Activated CD4-positive, alpha-beta T cell treated with anti-CD3 and anti-CD28 coated beads, Interleukin-2, Interleukin-4, amounts not matched to agents 100 ng/mL and 50 ng/mL, durations not matched to agents 16 hours and 8 hours (primary cell): Measurements from ENCODE around the gene LRFN3.
A peak's percentile ranks its signal among the peaks of the same experiment; 100 is the strongest.
"Not testable (repeated sequence)": the region's sequence is repeated elsewhere in the genome, so short reads cannot be mapped to it uniquely, and the experiment has no call there.

ENCODE experiments used
- DNase-seq: peaks from one replicate; pipeline ENCODE4 v3.0.0-alpha.2; 2020; ENCODE audit warnings: low spot score

The LRFN3 gene

DNA sequence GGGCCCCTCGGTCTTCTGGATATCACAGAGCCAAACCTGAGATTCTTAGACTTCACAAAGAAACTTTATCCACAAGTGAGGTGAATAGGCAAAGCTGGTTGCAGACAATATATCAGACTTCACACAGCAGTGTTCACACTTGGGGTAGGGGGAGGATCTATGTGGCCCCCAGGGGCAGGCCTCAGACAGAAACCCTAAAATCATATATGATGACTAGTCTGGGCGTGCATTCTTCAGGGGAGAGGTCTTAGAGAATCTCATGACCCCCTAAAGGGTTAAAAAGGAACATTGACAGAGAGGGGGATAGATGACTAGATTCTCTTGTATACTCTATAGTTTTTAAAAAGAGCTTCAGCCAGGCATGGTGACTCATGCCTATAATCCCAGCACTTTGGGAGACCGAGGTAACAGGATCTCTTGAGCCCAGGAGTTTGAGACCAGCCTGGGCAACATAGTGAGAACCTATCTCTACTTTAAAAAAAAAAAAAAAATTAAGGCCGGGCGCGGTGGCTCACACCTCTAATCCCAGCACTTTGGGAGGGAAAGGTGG is 30.9 kb upstream of the LRFN3 start:
- DNase-seq = no peak

GRCh38 chr19:35907377-35907745 is 28.8 kb upstream of the LRFN3 start:
- no peak for DNase-seq

GRCh38 chr19:35908010-35908441 is 28.1 kb upstream of the LRFN3 start, which contains the start of gene TYROBP:
TSS of gene TYROBP (minus strand) at chr19:35908295. CDS start at chr19:35908228, 67 bp downstream.
- DNase-seq = no peak

GRCh38 chr19:35908973-35909683 is 27.0 kb upstream of the LRFN3 start:
- DNase-seq = no peak

DNA sequence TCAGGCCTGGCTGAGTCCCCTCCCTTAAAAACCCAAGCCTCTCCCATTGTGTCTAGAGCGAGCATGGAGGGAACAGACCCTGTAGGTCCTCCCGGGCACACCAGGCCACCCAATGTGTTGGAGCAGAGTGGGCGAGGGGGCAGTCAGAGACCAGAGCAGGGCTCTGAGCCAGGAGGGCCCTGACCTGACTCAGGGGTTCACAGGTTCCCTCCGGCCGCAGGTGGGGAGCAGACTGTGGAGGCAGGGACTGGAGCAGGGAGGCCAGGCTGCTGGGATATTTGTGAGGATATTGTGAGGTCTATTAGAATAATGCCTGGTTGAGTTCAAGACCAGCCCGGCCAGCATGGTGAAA is 26.5 kb upstream of the LRFN3 start:
- DNase-seq = no peak

DNA sequence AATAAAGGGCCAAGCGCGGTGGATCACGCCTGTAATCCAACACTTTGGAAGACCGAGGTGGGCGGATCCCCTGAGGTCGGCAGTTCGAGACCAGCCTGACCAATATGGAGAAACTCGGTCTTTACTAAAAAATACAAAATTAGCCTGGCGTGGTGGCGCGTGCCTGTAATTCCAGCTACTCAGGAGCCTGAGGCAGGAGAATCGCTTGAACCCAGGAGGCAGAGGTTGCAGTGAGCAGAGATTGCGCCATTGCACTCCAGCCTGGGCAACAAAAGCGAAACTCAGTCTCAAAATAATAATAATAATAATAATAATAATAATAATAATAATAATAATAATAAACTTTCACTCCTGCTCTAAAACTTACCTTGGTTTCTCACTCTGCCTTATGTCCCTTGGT is 25.8 kb upstream of the LRFN3 start:
- not testable (repeated sequence) for DNase-seq

DNA sequence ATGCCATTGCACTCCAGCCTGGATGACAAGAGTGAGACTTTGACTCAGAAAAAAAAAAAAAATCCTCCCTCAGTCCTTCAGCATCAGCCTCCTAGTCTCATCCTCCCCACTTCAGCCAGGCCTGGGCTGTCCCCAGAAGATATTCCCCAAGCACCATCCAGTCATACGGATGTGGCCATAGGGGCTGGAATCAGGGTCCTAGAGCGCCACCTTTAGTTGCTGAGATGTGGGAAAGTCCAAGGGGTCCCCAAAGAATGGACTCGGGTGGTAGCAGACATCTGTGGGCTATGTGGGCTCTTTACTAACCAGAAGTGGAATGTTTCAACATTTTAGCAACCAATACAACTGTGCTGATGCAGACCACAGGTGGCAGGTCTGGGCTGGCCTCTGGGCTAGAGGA is 25.0 kb upstream of the LRFN3 start:
- no peak for DNase-seq

GRCh38 chr19:35911790-35912189 is 24.4 kb upstream of the LRFN3 start:
- DNase-seq = no peak

DNA sequence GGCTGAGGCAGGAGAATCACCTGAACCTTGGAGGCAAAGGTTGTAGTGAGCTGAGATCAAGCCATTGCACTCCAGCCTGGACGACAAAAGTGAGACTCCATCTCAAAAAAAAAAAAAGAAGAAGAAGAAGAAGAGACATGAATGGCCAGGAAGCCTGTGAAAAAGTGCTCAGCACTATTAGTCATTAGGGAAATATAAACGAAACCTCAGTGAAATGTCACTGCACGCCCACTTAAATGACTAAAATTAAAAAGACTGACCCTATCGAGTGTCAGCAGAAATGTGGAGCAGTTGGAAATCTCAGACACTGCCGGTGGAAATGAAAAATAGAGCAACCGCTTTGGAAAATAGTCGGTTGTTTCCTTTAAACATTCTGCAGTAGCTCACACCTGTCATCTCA is 22.6 kb upstream of the LRFN3 start:
- no peak for DNase-seq

DNA sequence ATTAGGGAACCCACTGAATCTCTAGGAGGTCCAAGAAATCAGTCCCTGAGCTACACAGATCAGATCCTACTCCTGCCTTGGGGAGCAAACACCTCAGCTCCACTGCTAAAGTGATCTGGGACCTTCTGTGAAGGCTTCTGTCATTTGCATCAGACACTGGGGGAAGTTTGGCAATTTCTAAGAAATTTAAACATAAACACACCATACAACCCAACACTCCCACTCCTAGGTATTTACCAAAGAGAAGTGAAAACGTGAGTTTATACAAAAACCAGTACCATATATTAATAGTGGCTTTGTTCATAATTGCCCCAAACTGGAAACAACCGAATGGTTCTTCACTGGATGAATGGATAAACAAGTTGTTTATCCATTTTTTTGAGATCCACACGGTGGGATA is 20.7 kb upstream of the LRFN3 start:
- no peak for DNase-seq

GRCh38 chr19:35919306-35919705 is 16.9 kb upstream of the LRFN3 start:
- DNase-seq = no peak

DNA sequence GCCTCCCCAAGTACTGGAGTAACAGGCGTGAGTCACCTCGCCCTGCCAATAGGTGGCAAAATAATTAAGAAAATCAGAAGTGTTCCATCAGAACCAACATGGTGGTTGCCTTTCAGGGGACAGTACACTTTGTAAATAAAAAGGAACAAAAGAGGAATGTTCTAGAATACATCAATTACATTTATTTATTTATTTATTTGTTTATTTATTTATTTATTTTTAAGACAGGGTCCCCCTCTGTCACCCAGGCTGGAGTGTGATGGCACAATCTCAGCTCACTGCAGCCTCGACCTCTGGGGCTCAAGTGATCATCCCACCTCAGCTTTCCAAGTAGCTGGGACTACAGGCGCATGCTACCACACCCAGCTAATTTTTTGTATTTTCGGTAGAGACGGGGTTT is 15.2 kb upstream of the LRFN3 start:
- DNase-seq = no peak

DNA sequence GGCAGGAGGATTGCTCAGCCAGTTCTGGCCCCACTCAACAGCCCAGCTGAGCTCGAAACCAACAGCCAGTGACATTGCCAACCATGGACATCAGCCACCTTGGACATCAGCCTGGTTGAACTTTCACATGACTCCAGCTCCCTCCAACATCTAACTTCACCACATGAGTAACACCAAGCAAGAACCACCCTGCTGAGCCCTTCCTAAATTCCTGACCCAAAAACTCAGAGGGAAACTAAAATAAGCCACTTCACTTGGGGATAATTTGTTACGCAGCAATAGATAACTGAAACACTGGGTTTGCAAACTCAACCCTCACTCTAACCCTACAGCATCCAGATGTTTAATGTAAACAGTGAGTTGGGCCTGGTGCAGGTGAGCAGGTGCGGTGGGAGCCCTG is 10.7 kb upstream of the LRFN3 start:
- no peak for DNase-seq

DNA sequence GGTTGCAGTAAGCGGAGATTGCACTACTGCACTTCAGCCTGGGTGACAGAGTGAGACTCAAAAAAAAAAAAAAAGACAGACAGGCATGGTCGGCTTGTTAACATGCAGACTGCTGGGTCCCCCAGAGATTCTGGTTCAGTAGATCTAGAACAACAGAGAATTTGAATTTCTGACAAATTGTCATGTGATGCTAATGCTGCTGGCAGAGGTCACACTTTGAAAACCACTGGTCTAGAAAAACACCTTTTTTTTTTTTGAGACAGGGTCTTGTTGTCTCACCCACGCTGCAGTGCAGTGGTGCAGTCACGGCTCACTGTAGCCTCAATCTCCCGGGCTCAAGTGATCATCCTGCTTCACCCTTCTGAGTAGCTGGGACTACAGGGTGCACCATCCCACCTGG is 7.7 kb upstream of the LRFN3 start:
- DNase-seq = no peak

DNA sequence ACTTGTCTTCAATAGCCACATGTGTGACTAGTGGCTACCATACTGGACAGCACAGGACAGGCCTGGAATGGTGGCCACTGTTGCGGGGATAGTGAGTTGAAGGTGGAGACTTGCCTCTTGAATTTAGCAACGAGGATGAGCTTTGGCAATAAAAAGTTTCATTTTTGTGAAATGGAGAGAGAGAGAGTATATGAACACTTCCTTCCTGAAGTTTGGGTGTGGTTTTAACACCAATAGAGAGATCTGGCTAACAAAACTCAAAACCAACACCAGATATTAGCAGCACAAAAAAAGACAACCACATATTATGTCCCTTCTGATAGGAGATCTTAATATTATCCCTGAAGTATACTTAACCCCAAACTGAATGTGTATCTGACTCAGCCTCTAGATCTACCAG is 6.3 kb upstream of the LRFN3 start:
- DNase-seq = peak; percentile 50

DNA sequence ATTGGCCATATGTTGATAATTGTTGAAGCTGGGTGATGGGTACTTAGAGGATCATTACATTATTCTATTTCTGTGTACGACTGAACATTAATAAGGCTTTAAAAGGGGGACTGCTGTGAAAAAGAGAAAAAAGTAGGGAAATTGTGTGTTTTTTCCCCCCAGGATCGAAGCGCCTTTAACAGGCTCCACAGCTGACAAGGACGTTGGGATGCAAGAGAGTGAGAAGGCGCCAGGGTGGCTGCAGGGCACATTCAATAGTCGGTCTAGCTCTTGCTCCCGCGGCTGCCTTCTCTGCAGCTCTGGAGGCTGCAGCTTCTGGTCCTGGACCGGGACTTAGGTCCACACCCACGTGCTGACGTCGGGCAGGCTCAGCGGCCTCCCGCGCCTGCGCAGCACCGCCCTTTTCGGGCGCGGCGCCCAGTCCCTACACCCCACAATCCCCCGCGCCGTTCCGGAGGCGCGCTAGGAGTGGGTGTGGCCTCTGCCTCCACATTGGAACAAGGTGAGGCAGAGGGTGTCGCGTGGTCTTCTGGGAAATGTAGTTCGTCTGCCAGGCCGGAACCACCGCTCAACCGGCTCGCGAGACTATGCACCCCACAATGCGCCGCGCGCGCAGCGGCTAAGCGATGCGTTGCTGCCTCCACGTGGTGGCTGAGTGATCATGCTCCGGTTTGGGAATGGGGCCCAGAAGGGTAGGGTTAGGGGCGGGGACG is 4.9 kb upstream of the LRFN3 start:
- peak; percentile 100 for DNase-seq

- no peak for DNase-seq
Measured at GRCh38 chr19:35931874-35932202, 4.3 kb upstream of the LRFN3 start.

DNA sequence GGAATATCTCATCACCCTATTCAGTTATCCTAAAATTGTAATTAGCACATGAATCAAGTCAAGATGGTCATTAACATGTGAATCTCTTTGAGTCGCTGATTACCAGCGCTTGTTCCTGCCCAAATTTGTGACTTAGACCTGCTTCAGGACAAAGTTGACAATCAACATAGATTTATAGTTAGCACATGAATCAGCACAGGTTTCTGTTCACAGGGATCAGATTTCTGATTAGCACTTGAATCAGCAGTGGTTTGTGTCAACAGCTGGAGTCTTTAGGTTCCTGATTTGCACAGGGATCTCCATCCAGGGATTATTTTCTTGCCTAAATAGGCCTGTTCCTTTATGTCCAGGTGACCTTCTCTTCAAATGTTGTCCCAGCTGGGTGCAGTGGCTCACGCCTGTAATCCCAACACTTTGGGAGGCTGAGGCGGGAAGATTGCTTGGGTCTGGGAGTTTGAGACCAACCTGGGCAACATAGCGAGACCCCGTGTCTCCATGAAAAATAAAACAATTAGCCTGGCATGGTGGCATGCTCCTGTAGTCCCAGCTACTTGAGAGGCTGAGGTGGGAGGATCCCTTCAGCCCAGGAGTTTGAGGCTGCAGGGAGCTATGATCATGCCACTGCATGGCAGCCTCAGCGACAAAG is 3.8 kb upstream of the LRFN3 start:
- no peak for DNase-seq

DNA sequence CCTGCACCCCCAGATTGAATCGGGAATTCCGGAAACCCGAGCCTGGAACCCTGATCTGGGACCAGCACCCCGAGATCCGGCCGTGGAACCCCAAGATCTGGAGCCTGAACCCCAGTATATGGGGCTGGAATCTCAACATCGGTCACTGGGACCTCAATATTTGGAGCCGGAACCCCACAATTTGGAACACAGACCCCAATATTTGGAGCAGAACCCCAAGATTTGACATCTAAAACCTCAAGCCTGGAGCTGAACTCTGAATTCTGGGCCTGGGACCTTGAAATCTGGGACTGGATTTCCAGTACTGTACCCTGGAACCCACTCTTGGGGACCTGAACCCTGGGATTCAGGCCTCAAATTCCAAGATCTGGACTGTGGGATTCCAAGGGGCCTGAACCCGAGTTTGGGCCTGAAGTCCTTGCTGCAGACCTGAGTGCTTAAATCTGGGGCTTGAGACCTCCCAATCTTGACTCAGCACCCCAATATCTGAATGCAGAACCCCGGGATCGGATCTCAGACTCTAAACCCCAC is 629 bp downstream of the LRFN3 start:
- DNase-seq = no peak

GRCh38 chr19:35937345-35938281 is 1.4 kb downstream of the LRFN3 start:
- DNase-seq = no peak

DNA sequence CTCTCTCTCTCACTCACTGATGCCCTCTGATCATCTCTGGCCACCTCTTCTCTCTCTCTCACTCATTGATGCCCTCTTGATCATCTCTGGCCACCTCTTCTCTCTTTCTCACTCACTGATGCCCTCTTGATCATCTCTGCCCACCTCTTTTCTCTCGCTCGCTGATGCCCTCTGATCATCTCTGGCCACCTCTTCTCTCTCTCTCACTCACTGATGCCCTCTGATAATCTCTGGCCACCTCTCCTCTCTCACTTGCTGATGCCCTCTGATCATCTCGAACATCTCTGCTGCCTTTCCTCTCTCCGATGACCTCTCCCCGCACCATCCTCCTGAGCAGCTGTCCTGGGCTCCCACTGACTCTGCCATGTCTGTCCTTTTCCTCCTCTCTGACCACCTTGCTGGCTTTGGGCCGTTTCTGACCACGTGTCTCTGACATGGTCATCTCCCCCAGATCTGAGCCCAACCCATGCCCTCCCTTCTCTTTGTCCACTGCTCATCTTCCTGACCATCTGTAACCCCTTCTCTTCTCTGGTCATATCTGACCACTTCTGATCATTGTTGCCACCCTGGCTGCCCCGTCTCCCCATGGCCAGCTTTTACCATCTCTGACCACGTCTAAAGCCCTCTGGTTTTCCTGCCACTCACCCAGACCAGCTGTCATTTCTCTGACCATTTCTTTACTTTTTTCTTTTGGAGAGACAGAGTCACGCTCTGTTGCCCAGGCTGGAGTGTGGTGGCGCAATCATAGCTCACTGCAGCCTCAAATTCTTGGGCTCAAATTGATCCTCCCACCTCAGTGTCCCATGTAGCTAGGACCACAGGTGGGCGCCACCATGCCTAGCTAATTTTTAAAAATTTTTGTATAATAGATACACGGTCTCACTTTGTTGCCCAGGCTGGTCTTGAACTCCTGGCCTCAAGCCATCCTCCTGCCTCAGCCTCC is 2.4 kb downstream of the LRFN3 start:
- DNase-seq = no peak
